Measurements from ENCODE around the gene PALD1.

The PALD1 gene

DNA sequence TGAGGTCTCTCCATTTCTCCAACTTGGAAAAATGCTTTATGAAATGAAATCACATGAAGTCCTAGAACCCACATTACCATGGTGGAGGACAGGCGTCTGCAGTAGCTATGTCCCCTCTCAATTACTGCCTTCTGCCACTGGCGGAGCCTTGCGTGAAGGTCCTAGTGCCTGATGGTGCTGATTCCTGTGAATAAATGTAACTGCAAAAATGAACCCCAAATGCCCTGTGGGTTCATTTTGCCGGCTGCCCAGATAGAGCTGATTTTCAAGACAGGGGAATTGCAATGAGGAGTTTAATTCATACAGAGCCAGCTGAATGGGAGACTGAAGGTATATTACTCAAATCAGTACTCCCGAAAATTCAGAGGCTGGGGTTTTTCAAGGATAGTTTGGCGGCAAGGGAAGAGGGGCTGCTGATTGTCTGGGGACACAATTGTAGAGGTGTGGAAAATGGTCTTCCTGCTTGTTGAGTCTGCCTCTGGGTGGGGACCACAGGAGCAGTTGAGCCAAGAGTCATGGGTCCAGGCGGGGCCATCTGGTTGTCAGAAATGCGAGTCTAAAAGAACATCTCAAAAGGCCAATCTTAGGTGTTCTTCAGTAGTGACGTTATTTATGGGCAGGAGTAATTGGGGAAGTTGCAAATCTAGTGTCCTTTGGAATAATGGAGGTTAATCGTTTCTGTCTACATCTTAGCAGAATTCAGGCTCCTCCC is 110.4 kb downstream of the PALD1 start:
- in situ Hi-C loops (cut with MboI; ENCODE audit: low sequenced_read_pairs, unreplicated experiment): no loop called here
- TF ChIP-seq, protein P1, sequence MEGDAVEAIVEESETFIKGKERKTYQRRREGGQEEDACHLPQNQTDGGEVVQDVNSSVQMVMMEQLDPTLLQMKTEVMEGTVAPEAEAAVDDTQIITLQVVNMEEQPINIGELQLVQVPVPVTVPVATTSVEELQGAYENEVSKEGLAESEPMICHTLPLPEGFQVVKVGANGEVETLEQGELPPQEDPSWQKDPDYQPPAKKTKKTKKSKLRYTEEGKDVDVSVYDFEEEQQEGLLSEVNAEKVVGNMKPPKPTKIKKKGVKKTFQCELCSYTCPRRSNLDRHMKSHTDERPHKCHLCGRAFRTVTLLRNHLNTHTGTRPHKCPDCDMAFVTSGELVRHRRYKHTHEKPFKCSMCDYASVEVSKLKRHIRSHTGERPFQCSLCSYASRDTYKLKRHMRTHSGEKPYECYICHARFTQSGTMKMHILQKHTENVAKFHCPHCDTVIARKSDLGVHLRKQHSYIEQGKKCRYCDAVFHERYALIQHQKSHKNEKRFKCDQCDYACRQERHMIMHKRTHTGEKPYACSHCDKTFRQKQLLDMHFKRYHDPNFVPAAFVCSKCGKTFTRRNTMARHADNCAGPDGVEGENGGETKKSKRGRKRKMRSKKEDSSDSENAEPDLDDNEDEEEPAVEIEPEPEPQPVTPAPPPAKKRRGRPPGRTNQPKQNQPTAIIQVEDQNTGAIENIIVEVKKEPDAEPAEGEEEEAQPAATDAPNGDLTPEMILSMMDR (IDR thresholded peaks at IDR 0.05; ENCODE audit: borderline replicate concordance, control extremely low read depth, extremely low read depth, insufficient read depth, missing control alignments): no peak
- DNase-seq (ENCODE audit: low spot score): no peak

DNA sequence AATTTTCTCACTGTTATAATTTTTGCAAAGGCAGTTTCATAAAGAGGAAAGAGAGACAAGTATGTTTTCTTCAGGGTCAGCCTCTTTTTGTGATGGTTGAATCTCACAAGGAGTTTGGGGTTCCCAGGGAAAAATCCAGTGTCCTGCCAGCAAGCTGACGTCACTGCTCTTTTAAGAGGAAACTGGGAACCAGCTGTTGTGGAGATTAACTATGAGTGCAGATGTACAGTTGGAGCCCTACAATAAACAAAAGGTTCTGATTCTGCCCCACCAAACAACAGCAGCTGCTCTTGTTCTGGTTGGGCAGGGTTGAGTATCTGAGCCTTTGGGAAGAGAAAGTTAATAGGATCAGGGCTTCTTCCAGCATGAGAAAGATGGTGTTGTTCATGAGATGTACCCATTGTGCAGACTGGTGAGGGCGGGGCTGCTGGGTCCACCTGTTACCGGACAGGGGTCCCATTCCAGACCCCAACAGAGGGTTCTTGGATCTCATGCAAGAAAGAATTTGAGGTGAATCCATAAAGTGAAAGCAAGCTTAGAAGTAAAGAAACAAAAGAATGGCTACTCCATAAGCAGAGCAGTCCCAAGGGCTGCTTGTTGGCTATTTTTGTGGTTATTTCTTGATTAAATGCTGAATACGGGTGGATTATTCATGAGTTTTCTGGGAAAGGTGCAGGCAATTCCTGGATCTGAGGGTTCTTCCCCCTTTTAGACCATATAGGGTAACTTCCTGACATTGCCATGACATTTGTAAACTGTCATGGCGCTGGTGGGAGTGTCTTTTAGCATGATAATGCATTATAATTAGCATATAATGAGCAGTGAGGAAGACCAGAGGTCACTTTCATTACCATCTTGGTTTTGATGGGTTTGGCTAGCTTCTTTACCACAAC is 111.4 kb downstream of the PALD1 start:
- in situ Hi-C loops (cut with MboI; ENCODE audit: low sequenced_read_pairs, unreplicated experiment): no loop called here
- no peak for DNase-seq (ENCODE audit: low spot score)
- TF ChIP-seq, protein P1 (IDR thresholded peaks at IDR 0.05; ENCODE audit: borderline replicate concordance, control extremely low read depth, extremely low read depth, insufficient read depth, missing control alignments): no peak

DNA sequence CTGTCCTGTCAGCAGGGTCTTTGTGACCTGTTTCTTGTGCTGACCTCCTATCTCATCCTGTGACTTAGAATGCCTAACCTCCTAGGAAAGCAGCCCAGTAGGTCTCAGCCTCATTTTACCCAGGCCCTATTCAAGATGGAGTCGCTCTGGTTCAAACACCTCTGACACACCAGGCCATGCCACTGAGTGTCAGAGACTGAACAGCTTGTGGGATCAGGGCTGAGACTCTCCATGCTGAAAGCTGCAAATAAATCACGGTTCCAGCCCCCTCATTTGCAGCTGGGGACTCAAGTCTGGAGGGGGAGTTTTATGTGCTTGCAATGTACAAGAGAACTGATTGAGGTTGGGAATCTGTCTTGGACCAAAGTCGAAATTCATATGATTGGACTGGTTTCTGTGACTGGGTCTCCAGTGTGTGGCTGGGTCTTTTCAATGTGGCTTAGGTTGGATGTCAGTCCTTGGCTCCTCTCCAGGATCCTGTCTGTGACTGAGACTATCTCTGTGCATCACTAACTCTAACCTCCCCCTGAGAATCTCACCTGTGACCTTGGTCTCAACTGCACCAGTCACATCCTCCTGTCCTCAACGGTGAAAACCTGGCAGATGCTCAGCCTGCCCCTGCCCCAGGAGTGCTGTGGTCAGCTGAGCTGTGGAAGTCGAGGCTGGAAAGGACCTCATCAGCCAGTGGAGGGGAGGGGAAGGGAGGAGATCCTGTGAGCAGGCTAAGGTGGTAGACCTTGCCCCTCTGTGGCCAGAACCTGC is 112.3 kb downstream of the PALD1 start:
- in situ Hi-C loops (cut with MboI; ENCODE audit: low sequenced_read_pairs, unreplicated experiment): no loop called here
- TF ChIP-seq, protein P1 (IDR thresholded peaks at IDR 0.05; ENCODE audit: borderline replicate concordance, control extremely low read depth, extremely low read depth, insufficient read depth, missing control alignments): no peak
- no peak for DNase-seq (ENCODE audit: low spot score)

DNA sequence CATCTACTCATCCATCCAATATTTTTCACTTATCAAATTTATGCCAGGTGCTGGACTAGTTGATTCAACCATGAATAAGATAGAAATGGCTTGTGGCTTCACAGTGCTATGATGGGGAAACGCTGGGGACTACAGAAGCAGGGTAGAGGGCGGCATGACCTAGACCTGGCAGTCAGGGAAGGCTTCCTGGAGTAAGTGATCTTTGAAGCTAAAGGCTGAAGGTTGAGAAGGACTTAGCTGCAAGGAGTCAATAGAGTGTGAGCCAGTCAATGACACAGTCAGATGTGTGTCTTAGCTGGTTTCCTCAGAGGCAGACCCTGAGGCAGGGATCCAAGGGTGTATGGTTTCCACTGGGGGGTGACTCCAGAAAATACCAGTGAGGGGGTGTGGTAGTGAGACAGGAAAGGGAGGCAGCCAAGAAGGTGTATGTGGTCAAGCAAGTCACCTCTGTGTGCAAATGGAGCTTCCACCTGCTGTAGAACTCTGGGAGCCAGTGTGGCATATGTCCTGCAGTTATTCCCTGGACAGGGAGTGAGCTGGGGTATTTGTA is 113.7 kb downstream of the PALD1 start:
- DNase-seq (ENCODE audit: low spot score): no peak
- in situ Hi-C loops (cut with MboI; ENCODE audit: low sequenced_read_pairs, unreplicated experiment): no loop called here

DNA sequence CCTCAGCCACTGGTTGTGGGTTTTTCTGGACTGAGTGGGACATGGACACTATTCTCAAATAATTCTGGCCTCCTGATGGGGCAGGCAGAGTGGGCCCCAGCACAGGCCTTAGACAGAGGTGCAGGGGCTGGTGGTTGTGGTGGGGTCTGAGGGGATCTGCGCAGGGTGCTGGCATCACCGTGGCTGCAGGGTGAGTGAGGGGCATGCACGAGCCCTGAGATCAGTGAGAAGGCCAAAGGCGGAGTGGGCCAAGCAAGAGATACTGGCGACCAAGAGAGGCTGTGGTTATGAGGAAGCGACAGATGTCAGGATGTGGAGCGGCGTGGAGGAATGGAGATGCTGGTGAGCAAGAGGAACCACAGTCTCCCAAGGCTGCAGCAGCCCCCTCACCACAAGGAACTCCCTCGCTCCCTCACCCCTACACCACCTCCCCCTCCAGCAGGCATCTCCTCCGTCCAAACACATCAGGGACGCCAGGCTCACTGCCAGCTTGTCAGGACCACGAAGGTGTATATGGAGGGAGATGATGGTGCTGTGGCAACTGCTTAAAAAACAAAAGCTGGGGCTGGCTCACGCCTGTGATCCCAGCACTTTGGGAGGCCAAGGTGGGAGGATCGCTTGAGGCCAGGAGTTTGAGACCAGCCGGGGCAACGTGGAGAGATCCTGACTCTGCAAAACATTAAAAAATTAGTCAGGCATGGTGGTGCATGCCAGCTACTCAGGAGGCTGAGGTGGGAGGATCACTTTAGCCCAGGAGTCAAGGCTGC is 114.4 kb downstream of the PALD1 start:
- no peak for DNase-seq (ENCODE audit: low spot score)
- in situ Hi-C loops (cut with MboI; ENCODE audit: low sequenced_read_pairs, unreplicated experiment): no loop called here
- TF ChIP-seq, protein P1 (IDR thresholded peaks at IDR 0.05; ENCODE audit: borderline replicate concordance, control extremely low read depth, extremely low read depth, insufficient read depth, missing control alignments): no peak

More for the DNA sequence above, 113.7 kb downstream of the PALD1 start:
- TF ChIP-seq, protein P1 (IDR thresholded peaks at IDR 0.05; ENCODE audit: borderline replicate concordance, control extremely low read depth, extremely low read depth, insufficient read depth, missing control alignments): no peak
